HG02973 (cell line): ENCODE results near the gene SPATA9.

Experiments
- ATAC-seq: cut with Tn5 transposase; IDR thresholded peaks from one replicate; pipeline ENCODE4 v1.9.1; 2021; ENCODE audit warnings: moderate library complexity; ENCODE audit not compliant: unreplicated experiment

Gene SPATA9

DNA sequence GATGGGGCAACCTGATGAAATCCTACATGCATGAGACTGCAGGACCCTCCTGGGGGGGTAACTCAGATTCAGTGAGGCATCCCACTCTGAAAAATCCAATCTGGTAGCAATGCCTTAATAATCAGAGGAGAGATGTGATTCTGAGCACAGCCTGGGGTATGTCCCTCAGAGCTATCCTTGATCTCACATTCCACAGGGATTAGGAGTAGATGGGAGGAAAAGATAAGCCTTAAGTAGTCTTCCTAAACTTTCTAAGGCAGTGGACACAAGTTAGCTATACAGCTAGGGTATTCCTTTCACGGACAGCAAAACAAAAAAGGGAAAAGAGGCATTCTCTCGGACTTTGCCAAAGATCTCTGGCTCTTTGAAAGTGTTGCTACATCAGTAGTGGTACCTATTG is 3.9 kb upstream of the SPATA9 start:
- ATAC-seq = no peak

DNA sequence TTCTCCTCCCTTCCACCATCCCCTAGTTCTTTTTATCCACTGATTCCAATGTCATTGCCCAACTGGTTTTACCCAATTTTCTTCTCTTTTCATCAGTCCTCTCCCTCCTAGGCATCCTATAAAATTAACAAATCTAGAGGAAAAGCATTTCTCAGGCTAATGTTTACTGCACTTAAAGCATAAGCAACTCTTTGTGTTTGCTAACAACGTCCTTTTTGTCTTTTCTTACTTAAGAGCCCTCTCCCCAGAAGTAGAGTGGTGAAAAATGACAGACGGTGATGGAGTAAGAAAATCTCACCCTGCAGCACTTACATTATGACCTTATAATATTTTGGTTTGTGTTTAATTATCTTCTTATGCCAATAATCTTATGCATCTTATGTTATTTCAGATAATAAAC is 1.6 kb upstream of the SPATA9 start:
- no peak for ATAC-seq

DNA sequence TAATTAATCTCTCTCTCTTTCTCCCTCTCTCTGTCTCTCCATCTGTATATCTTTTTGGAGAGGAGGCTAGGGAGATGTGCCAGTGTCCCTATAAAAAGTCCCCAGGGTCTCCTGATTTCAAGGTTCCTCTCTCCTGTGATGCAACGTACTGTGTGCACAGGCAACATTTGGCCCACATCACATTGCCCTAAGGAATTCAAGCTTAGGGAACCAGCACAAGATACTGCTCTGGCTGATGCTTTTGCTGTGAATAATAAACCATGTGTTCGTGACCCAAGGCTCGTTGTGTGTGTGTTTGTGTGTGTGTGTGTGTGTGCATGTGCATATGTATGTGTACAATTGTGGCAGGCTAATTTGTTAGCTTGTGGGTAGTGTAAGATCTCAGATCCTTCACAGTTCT is 9.7 kb downstream of the SPATA9 start:
- no peak for ATAC-seq

DNA sequence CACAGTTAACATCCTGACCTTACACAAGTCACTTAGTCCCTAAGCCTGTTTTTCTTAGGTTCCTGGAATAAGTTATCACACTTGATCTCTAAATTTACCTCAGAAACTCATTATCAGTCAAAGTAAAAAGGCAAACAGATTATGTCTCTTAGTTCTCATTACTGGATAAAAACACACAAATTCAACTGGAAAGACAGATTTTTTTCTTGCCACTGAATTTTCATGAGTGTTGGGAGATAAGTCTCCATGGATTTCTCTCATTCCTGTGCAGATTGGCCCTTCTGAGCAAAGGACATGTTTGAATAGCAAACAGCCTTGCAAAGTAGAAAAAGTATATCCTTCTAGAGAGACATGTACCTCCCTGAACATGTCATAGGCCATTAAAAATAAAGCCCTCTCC is 10.2 kb downstream of the SPATA9 start:
- no peak for ATAC-seq

DNA sequence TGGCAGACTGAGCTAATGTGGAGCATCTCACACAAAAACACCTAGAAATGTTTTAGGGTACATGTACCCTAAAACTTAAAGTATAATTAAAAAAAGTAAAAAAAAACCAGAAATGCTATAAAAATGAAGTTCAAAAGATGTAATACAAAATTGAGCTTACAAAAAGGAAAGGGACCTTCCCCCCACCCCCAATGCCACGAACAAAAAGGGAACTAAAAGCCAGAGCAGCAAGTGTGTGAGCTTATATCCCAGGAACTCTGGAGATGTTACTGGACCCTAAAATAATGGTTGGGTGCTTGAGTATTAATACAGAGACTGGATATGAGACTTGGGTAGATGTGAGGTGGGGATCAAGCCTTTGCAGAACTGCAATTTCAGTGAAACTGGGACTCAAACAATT is 11.0 kb downstream of the SPATA9 start:
- ATAC-seq = no peak

DNA sequence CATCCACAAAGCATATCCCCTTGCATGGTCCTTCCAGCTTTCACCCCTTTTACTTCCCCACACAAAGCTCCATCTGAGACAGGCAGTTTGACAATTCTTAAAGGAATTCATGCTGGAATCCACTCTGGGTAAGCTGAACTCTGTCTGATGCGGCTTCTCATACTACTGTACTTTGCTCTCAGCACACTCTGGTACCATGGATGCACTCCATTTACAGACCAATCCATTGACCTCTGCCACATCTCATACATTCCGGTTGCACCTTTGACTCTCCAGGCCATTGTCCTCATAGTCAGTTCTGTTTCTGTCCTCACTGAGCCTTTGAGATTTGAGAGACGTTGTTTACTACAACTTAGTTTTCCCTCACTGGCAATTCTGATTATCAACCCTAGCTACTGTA is 12.2 kb downstream of the SPATA9 start:
- ATAC-seq = no peak

DNA sequence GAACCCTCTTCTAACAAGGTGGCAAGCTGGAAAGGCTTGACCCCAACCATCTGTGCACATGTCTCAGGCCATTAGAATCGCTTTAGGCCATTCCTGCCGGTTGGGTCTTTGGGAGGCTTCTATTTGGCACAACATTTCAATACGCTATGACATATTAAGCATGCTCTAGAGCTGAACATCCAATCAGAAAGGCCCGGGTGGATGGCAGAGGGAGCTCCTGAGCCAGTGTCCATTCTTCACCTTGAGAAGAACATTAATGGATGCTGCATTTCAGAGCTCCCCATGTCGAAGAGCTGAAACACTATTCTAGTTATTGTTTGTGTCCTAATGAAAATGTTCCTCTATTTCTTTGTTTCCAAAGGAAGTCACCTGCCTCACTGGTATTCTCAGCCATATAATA is 12.8 kb downstream of the SPATA9 start:
- ATAC-seq = no peak

DNA sequence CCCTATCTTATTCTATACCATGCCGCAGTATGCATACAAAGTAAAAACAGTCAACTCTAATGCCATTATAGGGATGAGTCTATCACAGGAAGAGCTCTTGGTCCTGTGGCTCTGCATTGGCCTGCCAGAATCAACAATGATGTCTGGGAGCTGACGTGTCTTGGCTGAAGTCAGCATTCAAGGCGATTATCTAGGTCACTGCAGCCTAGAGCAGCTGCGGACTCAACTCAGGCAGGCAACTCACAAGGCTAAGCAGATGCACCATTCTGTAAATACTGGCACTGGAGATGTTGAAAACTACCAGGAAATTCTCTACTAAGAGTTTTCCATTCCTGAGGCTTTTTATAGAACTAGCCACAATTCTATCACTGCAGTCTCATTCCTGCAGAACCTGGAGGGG is 13.3 kb downstream of the SPATA9 start:
- no peak for ATAC-seq

DNA sequence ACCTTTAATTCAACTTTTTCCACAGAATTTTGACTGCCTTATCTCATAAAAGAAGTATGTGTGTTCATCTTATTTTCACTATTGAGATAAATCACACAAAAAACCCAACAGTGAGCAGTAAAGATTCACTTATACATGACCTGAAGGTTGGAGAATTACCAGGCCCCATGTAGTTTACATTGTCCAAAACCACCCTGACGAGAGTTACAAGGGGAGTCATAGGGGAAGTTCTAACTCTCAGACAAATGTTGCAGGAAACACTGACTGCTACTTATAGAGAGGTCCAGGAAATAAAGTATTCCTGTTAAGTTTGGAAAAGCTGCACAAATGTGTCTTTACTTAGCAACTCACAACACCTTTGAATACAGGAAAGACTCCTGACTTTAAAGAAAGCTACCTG is 14.1 kb downstream of the SPATA9 start:
- no peak for ATAC-seq

DNA sequence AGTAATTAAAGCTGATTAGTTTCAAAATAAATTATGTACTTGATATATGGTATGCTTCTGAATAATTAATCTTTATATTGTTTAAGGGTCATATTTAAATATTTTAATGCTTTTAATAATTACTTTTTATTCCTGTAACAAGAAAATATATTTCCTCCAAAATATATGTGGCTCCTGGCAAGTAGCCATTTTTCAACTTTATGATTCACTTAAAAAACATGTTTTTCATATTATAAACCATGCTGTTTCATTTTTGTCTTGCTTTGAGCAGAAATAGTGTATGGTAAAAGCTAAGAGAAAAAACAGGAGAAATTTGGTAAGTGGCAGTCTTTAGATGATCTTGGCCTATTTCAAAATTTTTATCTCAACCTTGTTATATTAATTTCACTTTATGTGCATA is 14.6 kb downstream of the SPATA9 start:
- ATAC-seq = no peak

DNA sequence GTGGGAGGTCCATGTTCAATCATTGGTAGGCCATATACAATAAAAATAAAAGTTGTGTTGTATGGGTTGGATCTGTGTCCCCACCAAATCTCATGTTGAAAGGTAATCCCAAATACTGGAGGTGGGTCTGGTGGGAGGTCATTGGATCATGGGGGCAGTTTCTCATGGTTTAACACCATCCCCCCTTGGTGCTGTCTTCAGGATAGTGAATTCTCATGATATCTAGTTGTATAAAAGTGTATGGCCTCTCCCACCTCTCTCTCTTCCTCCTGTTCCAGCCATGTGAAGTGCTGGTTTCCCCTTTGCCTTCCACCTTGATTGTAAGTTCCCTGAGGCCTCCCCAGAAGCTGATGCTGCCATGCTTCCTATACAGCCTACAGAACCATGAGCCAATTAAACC is 15.1 kb downstream of the SPATA9 start:
- ATAC-seq = no peak

DNA sequence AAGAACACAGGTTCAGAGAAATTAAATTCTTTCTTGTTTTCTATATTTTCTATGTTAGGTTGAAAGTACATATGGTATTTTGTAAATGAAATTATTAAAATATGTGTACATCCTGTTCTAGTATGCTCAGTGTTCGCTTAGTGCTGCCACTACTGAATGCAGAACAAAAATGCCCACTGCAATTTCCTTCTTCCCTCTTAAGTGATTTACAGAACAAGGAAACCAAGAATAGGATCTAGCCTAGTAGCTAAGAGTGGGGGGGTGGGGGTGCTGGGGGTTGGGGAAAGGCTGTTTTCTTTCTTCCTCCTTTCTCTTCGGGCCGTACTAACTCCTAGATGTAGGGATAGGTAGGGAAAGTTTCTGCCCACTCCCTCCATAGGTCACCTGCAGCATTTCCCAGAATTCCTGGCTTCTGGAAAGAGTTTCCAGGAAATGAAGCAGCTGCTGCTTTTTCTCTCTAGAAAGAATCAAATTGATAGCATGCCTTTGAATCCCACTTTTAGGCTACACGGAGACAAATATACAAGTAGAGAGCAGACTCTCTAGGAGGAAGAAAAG is 15.7 kb downstream of the SPATA9 start:
- ATAC-seq = no peak

DNA sequence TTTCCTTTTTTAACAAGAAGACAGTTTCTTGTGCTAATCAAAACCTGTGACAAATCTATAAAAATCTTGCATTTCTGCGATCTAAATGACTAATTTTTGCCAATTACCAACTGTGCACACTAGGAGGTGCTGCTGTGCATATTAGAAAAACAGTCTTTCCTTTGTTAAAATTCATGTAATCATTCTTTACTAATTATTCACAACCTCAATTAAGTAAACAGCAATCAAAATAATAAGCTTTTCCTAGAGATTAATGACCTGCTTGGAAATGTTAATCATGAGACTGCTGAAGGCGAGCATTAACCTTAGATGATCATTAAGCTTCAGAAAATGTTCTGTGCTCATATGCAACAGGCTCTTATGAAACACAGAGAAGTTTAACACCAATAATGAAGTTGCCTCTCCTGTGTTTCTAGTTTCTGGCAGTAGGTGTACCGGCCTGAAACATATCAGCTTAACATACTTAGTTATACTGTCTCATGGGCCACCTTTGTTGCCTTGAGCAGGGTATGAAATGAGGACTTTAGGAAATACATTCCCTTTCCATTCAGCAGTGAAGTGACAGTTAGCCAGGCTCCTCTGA is 18.5 kb downstream of the SPATA9 start:
- no peak for ATAC-seq

DNA sequence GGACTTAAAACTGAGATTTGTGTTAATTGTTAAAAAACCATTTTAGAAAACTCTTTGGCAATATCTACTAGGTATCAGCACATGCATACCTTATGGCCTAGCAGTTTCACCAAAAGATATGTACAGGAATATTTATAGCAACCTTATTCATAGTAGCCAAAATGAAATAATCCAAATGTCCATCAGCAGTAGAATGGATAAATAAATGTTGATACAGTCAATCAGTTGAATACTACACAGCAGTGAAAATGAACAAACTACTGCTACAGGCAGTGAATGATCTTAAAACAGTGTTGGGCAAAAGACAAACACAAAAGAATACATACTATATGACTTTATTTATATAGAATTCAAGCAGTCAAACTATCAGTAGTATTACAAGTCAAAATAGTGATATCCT is 19.8 kb downstream of the SPATA9 start:
- ATAC-seq = no peak

DNA sequence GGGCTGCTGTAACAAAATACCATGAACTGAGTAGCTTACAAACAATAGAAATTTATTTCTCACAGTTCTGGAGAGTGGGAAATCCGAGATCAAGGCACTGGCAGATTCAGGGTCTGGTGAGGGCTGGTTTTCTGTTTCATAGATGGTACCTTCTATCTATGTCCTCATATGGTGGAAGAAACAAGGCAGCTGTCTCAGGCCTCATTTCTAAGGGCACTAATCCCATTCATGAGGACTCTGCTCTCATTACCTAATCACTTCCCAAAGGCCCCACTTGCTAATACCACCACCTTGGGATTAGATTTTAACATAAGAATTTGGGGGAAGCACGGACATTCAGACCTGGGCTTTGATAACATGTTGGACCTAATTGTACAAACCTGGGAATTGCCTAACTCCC is 22.7 kb downstream of the SPATA9 start:
- ATAC-seq = no peak

DNA sequence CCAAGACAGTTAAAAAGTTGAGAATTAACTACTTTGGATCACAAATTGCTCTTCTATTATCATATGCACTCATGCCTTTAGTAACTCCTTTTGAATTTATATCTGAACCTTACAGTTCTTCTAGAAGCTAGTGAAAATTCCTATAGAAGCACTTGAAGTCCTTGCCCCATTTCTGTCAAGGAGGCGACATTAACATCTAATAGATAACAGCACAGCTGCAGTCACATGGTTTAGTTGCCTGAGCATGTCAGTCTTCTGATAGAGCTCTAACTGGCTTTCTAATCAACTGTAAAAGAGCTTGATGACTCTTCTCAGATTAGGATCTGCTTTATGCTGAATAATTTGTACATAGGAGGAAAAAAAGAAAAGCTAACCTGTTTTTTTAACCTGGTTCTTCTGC is 27.2 kb downstream of the SPATA9 start:
- no peak for ATAC-seq

DNA sequence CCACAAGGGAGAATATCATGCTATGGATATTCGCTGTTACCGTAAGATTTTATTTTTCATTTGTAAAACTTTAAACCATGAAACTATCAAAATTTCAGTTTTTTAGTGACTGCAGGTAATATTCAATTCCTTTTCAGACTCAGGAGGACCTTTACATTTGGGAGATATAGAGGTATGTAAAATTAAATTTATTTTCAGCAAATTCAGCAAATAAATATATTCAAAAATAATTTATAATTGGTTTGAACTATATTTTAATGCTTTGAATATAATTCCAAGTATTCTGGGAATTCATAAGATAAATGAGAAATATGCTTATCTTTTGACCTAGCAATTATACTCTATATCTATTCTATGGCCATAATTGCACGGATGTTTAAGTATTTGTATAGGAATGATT is 28.6 kb downstream of the SPATA9 start:
- ATAC-seq = no peak

DNA sequence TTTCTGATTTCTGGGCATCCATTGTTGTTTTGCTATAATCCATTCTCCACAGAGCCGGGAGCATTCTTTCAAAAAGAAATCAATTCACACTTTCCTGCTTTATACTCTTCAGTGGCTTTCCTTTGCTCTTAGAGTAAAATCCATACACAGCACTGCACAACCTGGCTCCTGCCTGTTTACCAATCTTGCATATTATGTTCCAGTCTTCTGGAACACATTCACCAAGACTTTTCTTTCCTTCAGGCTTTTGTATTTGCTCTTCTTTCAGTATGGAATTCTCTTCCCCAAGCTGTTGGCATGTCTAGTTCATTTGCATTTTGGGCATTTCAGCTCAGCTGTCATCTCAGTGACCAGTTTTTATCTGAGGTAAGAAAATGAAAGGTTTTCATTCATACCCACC is 29.9 kb downstream of the SPATA9 start:
- no peak for ATAC-seq

DNA sequence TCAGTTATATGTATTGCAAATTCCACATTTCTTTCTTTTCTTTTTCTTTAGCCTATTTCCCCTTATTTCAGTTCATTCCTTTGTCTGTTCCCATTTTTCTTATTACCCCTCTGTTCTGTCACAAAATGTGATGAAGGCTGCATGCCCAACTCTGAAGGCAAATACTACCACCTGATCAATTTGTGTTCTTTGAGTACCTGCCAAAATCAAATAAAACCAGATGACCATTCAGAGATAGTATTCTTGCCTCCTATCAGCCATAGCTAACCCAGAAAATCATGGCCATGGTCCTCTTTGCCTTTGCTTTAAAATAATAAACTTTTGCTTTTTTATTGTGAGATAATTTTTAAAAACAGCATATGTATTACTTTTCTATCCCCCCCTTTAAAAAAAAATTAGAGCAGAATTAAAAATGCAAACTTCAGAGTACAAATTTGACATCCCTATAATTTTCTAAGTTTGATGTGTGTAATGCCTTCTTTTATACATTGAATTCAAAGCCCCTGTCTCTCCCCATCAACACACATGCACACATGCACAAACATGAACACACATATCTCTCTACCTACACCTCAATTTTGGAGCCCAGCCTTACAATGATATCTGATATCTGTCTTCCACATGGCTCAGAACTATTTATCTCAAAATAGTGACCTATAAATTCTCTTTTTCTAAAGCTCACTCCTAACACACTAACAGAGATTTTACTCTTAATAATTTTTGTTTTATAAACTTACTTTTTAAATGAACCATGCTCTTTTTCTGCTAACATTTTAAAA is 32.8 kb downstream of the SPATA9 start:
- no peak for ATAC-seq

DNA sequence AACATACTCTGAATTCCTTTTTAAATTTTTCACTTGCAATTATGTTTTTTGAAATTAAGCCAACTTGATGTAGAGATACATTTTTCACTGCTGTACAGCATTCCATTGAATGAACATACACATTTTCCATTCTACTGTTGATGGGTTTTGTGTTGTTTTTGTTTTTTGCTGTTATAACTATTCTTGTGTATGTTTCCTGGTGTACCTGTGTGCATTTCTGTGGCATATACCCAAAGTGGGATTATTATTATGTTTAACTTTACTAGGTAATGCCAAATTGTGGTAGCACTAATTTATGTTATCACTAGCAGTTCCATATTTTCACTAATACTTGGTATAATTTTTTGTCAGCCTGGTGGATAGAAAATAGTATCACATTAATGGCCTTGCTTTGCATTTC is 33.5 kb downstream of the SPATA9 start:
- ATAC-seq = no peak

DNA sequence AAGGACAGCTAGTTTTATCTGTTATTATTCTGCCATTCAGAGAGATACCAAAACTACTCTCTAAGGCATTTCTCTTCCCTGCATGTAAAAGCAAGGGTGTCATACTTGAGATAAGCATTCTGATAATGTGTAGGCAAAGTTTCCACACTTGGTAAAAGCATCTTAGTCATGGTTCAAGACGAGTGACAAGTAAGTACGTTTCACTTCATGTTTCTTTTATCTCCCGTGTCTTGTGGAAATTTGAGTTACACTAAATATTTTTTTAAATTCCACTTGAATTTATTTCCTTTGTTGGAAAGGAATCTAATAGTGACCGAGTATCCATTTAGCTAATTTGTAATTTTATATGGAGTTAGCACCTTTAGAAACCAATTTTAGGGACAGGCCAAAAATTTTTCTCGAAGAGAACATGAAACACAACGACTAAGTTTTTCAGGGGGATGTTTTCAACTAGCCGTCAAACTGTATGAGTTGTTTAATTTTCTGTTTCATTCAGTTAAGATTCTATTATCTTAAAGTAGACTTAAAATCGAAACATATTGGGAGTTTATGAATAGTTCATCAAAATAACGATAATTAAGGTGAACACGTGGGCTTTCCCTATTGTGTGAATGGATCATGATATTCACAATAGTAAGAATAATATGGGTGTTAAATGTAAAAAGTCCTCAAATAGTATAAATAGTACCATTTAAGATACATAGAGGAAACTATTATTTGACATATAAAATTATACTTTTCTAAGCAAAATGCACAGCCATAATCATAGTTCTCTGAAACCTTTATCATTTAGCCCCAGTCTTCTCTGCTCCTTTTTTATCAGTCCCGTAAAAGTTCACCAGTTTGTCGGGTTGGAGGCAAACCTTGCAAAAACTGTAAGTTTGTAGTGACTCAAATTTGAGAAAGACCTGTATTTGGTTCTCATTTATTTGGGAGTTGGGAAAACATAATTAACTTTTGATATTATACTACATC is 34.6 kb downstream of the SPATA9 start:
- ATAC-seq = no peak
